ENCODE data around the gene UBALD2.

Gene UBALD2

DNA sequence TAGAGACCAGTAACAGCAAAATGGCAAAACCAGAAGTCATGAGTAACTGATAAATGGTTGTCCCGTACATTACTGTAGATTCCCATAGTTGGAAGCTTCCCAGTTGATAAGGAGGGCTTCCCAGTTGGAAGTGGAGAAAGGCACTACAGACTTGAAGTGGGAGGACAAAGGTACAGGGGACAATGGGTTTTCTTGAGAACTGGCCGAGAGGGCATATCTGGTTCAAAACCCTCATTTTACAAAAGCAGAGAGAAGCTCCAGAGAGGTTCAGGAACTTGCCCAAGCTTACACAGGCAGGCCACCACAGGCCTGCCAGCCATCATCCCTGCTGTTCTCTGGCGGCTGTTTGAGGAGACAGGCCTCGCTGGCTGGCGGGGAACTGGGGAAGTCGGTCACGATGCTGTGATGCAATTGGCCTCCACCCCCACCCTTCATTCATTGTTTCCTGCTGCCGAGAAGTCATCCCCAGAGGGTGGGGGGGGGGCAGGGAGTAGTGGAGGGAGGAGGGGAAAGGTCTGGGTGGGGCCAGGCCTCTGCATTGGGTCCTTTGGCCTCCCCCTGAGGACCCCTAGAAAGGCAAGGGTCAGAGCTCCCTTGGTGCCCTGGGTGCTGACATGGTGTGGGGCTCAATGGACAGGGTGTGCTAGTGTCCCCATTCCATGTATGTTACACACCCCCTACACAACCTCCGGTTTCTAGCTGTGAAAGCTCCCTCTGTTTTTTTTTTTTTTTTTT lies 3.0 kb downstream of the UBALD2 start:
- DNase-seq (ENCODE audit: low read depth), result no peak
- TF ChIP-seq, protein P1, sequence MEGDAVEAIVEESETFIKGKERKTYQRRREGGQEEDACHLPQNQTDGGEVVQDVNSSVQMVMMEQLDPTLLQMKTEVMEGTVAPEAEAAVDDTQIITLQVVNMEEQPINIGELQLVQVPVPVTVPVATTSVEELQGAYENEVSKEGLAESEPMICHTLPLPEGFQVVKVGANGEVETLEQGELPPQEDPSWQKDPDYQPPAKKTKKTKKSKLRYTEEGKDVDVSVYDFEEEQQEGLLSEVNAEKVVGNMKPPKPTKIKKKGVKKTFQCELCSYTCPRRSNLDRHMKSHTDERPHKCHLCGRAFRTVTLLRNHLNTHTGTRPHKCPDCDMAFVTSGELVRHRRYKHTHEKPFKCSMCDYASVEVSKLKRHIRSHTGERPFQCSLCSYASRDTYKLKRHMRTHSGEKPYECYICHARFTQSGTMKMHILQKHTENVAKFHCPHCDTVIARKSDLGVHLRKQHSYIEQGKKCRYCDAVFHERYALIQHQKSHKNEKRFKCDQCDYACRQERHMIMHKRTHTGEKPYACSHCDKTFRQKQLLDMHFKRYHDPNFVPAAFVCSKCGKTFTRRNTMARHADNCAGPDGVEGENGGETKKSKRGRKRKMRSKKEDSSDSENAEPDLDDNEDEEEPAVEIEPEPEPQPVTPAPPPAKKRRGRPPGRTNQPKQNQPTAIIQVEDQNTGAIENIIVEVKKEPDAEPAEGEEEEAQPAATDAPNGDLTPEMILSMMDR (conservative IDR thresholded peaks at IDR 0.05; ENCODE audit: low read depth, low read length), result no peak
- no peak overlapping the region for H3K4me3 ChIP-seq (ENCODE audit: low read length)

DNA sequence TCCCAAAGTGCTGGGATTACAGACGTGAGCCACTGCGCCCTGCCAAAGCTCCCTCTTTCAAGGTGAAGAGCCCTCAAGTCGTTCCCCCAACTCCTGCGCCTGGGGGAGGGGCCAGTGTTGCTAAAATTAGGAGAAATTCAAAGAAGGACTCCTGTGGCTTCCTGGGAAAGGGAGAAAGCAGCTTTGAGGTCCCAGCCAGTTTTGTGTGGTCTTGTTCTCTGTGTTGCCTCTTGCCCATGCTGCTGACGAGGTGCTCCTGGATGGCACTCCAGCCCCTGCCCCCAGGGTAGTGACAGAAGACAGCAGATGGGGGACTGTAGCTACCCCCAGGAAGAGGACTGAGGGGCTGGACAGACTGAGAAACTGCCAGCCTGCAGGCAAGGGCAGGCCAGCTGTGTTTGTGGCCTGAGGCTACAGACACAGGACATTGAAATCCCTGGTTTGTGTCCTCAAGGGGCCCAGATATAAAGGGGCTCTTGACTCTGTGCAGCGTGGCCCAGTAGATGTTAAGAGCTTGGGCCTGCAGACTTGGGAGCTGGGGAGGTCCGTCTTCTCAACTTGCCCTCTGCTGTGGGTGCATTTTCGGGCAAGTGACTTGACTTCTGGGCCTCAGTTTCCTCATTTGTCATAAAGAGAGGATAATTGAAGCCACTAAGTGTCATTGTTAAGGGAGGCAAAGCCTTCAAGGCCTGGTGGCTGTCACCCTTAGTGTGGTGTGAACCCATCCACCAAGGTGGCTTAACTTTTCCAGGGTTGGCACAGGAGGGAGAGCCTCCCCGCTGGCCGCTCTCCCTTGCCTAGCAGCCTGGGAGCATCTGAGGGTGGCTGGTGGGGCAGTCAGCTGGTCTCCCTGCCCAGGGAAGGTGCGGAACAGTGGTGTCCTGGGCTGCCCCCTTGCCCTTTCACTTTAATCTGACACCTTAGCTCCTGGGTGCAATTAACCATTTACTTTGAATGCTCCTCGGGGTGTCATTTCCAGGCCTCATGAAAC lies 4.1 kb downstream of the UBALD2 start:
- DNase-seq (ENCODE audit: low read depth), result no peak
- TF ChIP-seq, protein P1 (conservative IDR thresholded peaks at IDR 0.05; ENCODE audit: low read depth, low read length), result no peak
- no peak overlapping the region for H3K4me3 ChIP-seq (ENCODE audit: low read length)

DNA sequence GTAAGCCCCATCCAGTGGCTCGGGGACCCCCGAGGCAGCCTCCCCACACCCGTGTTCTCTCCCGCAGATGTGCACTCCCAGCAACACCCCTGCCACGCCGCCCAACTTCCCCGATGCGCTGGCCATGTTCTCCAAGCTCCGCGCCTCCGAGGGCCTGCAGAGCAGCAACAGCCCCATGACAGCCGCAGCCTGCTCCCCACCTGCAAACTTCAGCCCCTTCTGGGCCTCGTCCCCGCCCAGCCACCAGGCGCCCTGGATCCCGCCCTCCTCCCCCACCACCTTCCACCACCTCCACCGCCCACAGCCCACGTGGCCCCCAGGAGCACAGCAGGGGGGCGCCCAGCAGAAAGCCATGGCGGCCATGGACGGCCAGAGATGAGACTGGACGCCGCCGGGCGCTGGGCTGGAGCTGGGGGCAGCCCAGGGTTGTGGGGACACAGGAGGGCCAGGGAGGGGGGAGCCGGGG lies 5.0 kb downstream of the UBALD2 start:
- TF ChIP-seq, protein P1 (conservative IDR thresholded peaks at IDR 0.05; ENCODE audit: low read depth, low read length), result no peak
- H3K4me3 ChIP-seq (ENCODE audit: low read length), result no peak overlapping the region
- DNase-seq (ENCODE audit: low read depth), result no peak

DNA sequence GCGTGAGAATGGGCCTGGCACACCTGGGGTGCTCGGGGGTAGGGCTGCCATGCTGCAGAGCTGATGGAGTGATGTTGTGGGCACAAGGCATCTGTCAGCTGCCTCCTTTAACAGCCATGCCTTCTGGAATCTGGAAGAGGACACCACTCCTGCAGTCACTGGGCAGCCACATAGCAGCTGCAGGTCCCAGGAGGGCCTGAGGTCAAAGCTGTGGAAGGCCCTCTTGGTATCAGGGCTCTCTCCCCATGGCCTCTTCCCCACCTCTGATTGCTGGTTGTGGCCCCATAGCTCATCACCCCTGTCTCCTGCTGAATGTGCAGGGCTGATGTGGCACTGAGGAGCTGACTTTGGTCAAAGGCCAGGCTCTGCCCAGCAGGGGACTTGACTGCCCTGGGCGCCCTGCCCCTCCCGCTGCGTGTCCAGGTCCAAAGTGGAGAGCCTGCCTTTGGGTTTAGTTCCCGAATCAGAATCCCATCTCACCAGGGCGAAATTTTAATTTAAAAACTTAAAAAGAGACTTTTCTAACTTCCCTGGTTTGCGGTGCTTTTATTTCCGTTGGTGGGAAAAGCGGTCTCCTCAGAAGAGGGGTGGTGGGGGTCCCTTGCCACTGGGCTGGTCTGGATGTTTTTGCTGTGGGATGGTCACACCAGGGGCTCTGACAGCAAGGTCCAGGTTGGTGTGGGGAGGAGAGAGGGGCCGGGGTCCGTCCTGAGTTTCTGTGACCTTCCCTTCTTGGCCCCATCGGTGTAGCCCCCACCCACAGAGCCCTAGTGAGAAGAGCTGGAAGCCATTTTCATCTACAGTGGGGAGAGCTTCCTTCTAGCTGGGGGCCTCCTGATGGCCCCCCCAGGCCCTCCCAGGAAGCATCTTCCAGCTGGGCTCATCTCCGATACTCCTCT lies 5.9 kb downstream of the UBALD2 start:
- no peak for DNase-seq (ENCODE audit: low read depth)
- H3K4me3 ChIP-seq (ENCODE audit: low read length), result no peak overlapping the region
- TF ChIP-seq, protein P1 (conservative IDR thresholded peaks at IDR 0.05; ENCODE audit: low read depth, low read length), result no peak

DNA sequence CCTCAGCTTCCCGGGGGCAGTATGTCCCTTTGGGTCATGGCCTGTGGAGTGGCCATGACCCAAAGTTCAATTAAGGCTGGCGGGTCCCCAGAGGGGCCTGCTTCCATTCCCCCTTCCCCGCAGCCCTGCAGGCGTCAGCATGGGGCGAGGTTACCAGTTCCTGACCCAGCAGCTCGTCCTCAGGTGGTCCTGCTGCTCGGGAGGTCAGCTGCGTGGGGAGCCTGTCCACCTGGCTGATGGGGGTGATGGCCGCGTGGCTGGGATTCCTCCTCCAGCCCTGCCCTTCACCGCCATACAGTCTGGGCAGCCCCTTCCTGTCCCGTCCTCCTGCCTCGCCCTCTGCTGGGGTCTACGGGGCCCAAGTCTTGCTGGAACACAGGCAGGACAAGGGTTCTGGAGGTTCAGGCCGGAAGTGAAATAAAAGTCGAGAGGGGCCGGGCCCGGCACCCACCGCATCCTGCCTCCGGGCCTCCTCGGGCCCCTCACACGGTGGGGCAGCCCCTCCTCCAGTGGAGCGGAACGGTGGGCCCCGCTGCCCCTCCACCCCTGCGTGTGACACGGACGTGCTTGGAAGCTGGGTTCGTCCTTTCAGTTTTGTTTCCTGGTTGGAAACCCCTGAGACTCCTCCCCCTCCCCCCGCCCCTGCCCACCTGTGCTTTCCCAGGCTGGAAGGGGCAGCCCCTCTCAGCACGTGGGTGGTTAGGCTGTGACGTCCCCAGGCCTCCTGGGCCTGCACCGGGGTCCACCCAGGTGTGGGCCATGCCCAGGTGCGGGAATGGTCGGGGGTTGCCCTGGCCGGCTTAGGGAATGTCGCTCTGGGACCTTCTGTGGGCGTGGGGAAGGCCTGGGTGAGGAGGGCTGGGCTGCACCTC lies 6.8 kb downstream of the UBALD2 start:
- H3K4me3 ChIP-seq (ENCODE audit: low read length), result peak overlapping the region; percentile 32
- TF ChIP-seq, protein P1 (conservative IDR thresholded peaks at IDR 0.05; ENCODE audit: low read depth, low read length), result peak; percentile 3
- DNase-seq (ENCODE audit: low read depth), result no peak
